ENCODE measurements around the gene KCNC1.

KCNC1 gene

DNA sequence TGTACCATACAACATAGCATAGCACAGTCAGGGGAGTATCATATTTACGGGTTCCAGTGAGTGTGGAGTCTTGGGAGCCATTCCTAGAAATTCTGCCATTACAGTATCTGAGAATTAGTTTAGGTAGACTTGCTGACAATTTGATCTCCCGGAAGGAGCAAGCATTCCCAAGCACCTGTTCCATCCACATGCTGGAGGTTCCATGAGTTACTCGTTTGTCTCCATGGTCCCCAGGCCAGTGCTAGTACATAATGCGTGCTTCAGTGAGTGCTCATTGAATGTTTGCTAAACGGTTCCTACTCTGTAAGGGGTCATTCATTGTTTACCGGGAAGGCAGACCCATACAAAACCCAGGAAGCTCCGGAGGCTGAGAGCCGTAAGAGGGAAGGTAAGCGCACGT is 42.6 kb upstream of the KCNC1 start:
- H3K4me3 ChIP-seq (ENCODE audit: low read length) = no peak overlapping the region
- TF ChIP-seq CTCF (IDR thresholded peaks at IDR 0.05; ENCODE audit: low read depth, low read length) = no peak
- TF ChIP-seq EZH2phosphoT487 (IDR thresholded peaks at IDR 0.05; ENCODE audit: low read depth) = no peak
- peaks cover 48% of the 10 kb centered on the region for H3K27me3 ChIP-seq (ENCODE audit: low read depth, low read length)
- no peaks in the 10 kb centered on the region for H3K36me3 ChIP-seq (replicated peaks; ENCODE audit: low read depth, low read length)
- H3K4me1 ChIP-seq (ENCODE audit: low read length) = peaks cover 14% of the 10 kb centered on the region
- H2AFZ ChIP-seq (ENCODE audit: low read depth, low read length) = no peak overlapping the region
- H4K20me1 ChIP-seq (ENCODE audit: insufficient read depth, low read length) = no peaks in the 10 kb centered on the region
- H3K9ac ChIP-seq (ENCODE audit: low read length) = no peak overlapping the region
- H3K9me3 ChIP-seq (ENCODE audit: insufficient read depth, low read length) = no peaks in the 10 kb centered on the region
- H3K4me2 ChIP-seq (ENCODE audit: low read length) = no peak overlapping the region
- no peak overlapping the region for H3K27ac ChIP-seq (ENCODE audit: low read length)
- no peaks in the 10 kb centered on the region for H3K79me2 ChIP-seq (ENCODE audit: low read length)

DNA sequence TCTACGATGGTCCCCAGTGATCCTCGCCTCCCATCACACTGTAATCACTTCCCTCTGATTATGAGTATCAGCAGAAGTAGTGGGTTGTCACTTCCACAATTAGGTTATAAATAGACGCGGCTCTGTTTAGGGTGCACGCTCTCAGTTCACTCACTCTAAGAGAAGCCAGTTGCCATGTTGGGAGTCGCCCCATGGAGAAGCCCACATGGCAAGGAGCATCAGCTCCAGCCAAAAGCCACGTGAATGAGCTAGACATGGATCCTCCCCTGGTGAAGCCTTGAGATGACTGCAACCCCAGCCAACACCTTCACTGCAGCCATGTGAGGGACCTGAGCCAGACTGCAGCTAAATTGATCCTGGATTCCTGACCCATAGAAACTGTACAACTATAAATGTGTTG is 41.6 kb upstream of the KCNC1 start:
- no peak overlapping the region for H2AFZ ChIP-seq (ENCODE audit: low read depth, low read length)
- H3K4me2 ChIP-seq (ENCODE audit: low read length) = peak overlapping the region; percentile 57
- H3K27ac ChIP-seq (ENCODE audit: low read length) = no peak overlapping the region
- no peaks in the 10 kb centered on the region for H4K20me1 ChIP-seq (ENCODE audit: insufficient read depth, low read length)
- H3K4me3 ChIP-seq (ENCODE audit: low read length) = peak overlapping the region; percentile 37; the same call in 1 of the 2 replicates
- H3K27me3 ChIP-seq (ENCODE audit: low read depth, low read length) = peaks cover 43% of the 10 kb centered on the region
- H3K9me3 ChIP-seq (ENCODE audit: insufficient read depth, low read length) = no peaks in the 10 kb centered on the region
- H3K4me1 ChIP-seq (ENCODE audit: low read length) = peaks cover 14% of the 10 kb centered on the region
- no peaks in the 10 kb centered on the region for H3K36me3 ChIP-seq (replicated peaks; ENCODE audit: low read depth, low read length)
- H3K9ac ChIP-seq (ENCODE audit: low read length) = no peak overlapping the region
- no peaks in the 10 kb centered on the region for H3K79me2 ChIP-seq (ENCODE audit: low read length)
- TF ChIP-seq EZH2phosphoT487 (IDR thresholded peaks at IDR 0.05; ENCODE audit: low read depth) (no peak), CTCF (IDR thresholded peaks at IDR 0.05; ENCODE audit: low read depth, low read length) (no peak)

- no peak overlapping the region for H3K27ac ChIP-seq (ENCODE audit: low read length)
- H3K4me1 ChIP-seq (ENCODE audit: low read length) = peaks cover 14% of the 10 kb centered on the region
- H3K79me2 ChIP-seq (ENCODE audit: low read length) = no peaks in the 10 kb centered on the region
- no peak overlapping the region for H2AFZ ChIP-seq (ENCODE audit: low read depth, low read length)
- no peak overlapping the region for H3K4me3 ChIP-seq (ENCODE audit: low read length)
- no peak for TF ChIP-seq CTCF (IDR thresholded peaks at IDR 0.05; ENCODE audit: low read depth, low read length)
- TF ChIP-seq EZH2phosphoT487 (IDR thresholded peaks at IDR 0.05; ENCODE audit: low read depth) = no peak
- no peaks in the 10 kb centered on the region for H4K20me1 ChIP-seq (ENCODE audit: insufficient read depth, low read length)
- H3K9ac ChIP-seq (ENCODE audit: low read length) = no peak overlapping the region
- H3K27me3 ChIP-seq (ENCODE audit: low read depth, low read length) = peaks cover 40% of the 10 kb centered on the region
- no peak overlapping the region for H3K4me2 ChIP-seq (ENCODE audit: low read length)
- H3K9me3 ChIP-seq (ENCODE audit: insufficient read depth, low read length) = no peaks in the 10 kb centered on the region
- no peaks in the 10 kb centered on the region for H3K36me3 ChIP-seq (replicated peaks; ENCODE audit: low read depth, low read length)
Measured at GRCh38 chr11:17693531-17693930, 41.0 kb upstream of the KCNC1 start.

DNA sequence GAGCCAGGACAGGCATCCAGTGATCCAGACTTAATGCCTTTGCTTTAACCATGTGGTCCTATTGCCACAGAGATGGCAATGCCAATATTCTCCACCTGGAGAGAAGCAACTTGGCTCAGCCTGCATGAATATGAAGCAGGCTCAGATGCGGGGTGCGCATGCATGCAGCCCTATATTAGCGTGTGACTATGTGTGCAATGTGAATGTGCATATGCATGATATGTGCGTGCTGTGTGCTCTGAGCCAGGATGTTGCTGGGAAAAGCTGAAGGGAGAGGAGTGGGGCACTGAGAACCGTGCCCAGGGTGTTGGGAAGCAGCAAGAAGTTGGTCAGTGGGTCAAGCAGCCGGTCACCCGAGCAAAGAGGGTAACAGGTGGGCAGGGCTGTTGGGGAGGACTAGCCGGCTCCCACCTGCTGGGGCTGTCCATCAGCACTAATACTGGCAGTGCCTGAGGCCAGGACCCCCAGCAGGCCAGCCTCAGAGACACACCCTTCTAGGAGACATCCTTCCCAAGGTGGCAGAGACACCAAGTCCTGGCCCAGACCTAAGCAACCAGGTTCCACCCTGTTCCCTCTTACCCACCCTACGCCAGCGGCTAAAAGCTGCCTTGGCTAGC is 40.0 kb upstream of the KCNC1 start:
- Histone ChIP-seq H2AFZ (ENCODE audit: low read depth, low read length) (no peak overlapping the region), H3K4me2 (ENCODE audit: low read length) (no peak overlapping the region), H3K27ac (ENCODE audit: low read length) (no peak overlapping the region), H3K4me3 (ENCODE audit: low read length) (no peak overlapping the region), H3K36me3 (replicated peaks; ENCODE audit: low read depth, low read length) (no peaks in the 10 kb centered on the region), H3K9ac (ENCODE audit: low read length) (no peak overlapping the region), H3K79me2 (ENCODE audit: low read length) (no peaks in the 10 kb centered on the region), H3K9me3 (ENCODE audit: insufficient read depth, low read length) (no peaks in the 10 kb centered on the region), H4K20me1 (ENCODE audit: insufficient read depth, low read length) (no peaks in the 10 kb centered on the region), H3K4me1 (ENCODE audit: low read length) (peaks cover 14% of the 10 kb centered on the region), H3K27me3 (ENCODE audit: low read depth, low read length) (peaks cover 30% of the 10 kb centered on the region)
- TF ChIP-seq EZH2phosphoT487 (IDR thresholded peaks at IDR 0.05; ENCODE audit: low read depth) (no peak), CTCF (IDR thresholded peaks at IDR 0.05; ENCODE audit: low read depth, low read length) (no peak)
